SK-N-SH (cell line): Measurements from ENCODE around the gene C17orf67. TPM values are rescaled to one million over a fixed set of nuclear protein-coding genes. Genes with fewer than 3 reads are reported as not detected.

Experiments
- CTCF ChIA-PET: fragments of 300-600, 350-600 bp; formaldehyde crosslinking; extraction: SDS; loops from one replicate; lab custom pipeline; 2021; lab: Yijun Ruan, JAX
- POLR2A ChIA-PET: fragments of 350-600 bp; sonication (Branson Sonifier 250); formaldehyde crosslinking; extraction: SDS; loops from one replicate; lab custom pipeline; 2020; ENCODE audit warnings: antibody characterized with exemption, inconsistent platforms; lab: Yijun Ruan, JAX
- DNase-seq: peaks from one replicate; pipeline ENCODE4 v3.0.0; 2012
- H2AFZ ChIP-seq: fragments of 200-600 bp; sonication (generic); 2 replicates; pipeline ENCODE4 v1.8.1; 2016; ENCODE audit warnings: antibody characterized with exemption, mild to moderate bottlenecking, low read depth
- H3F3A ChIP-seq: fragments of 200-600 bp; sonication (generic); replicated peaks from 2 replicates; pipeline ENCODE3; 2016; ENCODE audit warnings: antibody characterized with exemption, mild to moderate bottlenecking; ENCODE audit not compliant: insufficient read depth
- H3K27ac ChIP-seq, 2 experiments: fragments of 200-500 bp in 1 of 2; fragments of 200-600 bp in 1 of 2; sonication (Bioruptor generic) in 1 of 2; sonication (generic), shearing (Covaris generic) in 1 of 2; 2 replicates each; pipeline versions ENCODE4 v1.5.1 to v1.6.1; 2014 to 2016; ENCODE audit warnings: low read depth in 2 of 2, inconsistent platforms in 1 of 2, low read length in 1 of 2, mild to moderate bottlenecking in 1 of 2, mixed read lengths in 1 of 2
- H3K27me3 ChIP-seq: fragments of 200-600 bp; sonication (generic), shearing (Covaris generic); 2 replicates; pipeline ENCODE4 v1.6.1; 2016; ENCODE audit warnings: mixed run types; ENCODE audit not compliant: insufficient read depth
- H3K36me3 ChIP-seq, 2 experiments: fragments of 200-500 bp in 1 of 2; fragments of 200-600 bp in 1 of 2; sonication (Bioruptor generic) in 1 of 2; sonication (generic) in 1 of 2; replicated peaks in 1 of 2; 2 replicates each; pipeline versions ENCODE3 to v1.5.1; 2014 to 2016; ENCODE audit warnings: low read length in 1 of 2, mild to moderate bottlenecking in 1 of 2; ENCODE audit not compliant: insufficient read depth in 2 of 2, control insufficient read depth in 1 of 2
- H3K4me1 ChIP-seq, 2 experiments: fragments of 200-500 bp in 1 of 2; fragments of 200-600 bp in 1 of 2; sonication (Bioruptor generic) in 1 of 2; sonication (generic), shearing (Covaris generic) in 1 of 2; 2 replicates each; pipeline versions ENCODE4 v1.5.1 to v1.6.1; 2014 to 2016; ENCODE audit warnings: low read depth in 1 of 2, low read length in 1 of 2, mixed run types in 1 of 2; ENCODE audit not compliant: insufficient read depth in 2 of 2, control insufficient read depth in 1 of 2
- H3K4me2 ChIP-seq: fragments of 200-600 bp; sonication (generic), shearing (Covaris generic); 2 replicates; pipeline ENCODE4 v1.6.1; 2017; ENCODE audit warnings: mixed run types
- H3K4me3 ChIP-seq, 2 experiments: fragments of 200-500 bp in 1 of 2; fragments of 200-600 bp in 1 of 2; sonication (Bioruptor generic) in 1 of 2; sonication (generic), shearing (Covaris generic) in 1 of 2; 2 replicates each; pipeline versions ENCODE4 v1.5.1 to v1.8.1; 2014 to 2016; ENCODE audit warnings: low read depth in 2 of 2, inconsistent platforms in 1 of 2, low read length in 1 of 2, mild to moderate bottlenecking in 1 of 2, mixed read lengths in 1 of 2, moderate library complexity in 1 of 2
- H3K79me2 ChIP-seq: fragments of 200-600 bp; sonication (generic); 2 replicates; pipeline ENCODE4 v1.8.1; 2017; ENCODE audit warnings: mild to moderate bottlenecking; ENCODE audit not compliant: insufficient read depth
- H3K9ac ChIP-seq: fragments of 200-600 bp; sonication (generic); 2 replicates; pipeline ENCODE4 v1.6.1; 2017; ENCODE audit warnings: mixed run types
- H3K9me2 ChIP-seq: fragments of 200-600 bp; sonication (generic); 2 replicates; pipeline ENCODE4 v1.6.1; 2017; ENCODE audit warnings: mixed run types
- H3K9me3 ChIP-seq: fragments of 200-600 bp; sonication (generic); 2 replicates; pipeline ENCODE4 v1.6.1; 2017; ENCODE audit warnings: mixed run types, mild to moderate bottlenecking, moderate library complexity
- H4K20me1 ChIP-seq: fragments of 200-600 bp; sonication (generic); 2 replicates; pipeline ENCODE4 v1.6.1; 2017; ENCODE audit warnings: mild to moderate bottlenecking, mixed run types; ENCODE audit not compliant: insufficient read depth
- ELF1 ChIP-seq: IDR thresholded peaks from 2 replicates; pipeline ENCODE4 v1.4.0; 2012
- EZH2phosphoT487 ChIP-seq: fragments of 200-600 bp; sonication (generic); IDR thresholded peaks from 2 replicates; pipeline ENCODE4 v1.6.1; 2017; ENCODE audit warnings: low read depth, mixed run types, mild to moderate bottlenecking, antibody characterized with exemption, moderate library complexity, borderline replicate concordance
- FOSL2 ChIP-seq: IDR thresholded peaks from 2 replicates; pipeline ENCODE4 v1.4.0; 2012; ENCODE audit warnings: low read depth, mild to moderate bottlenecking, moderate library complexity, borderline replicate concordance
- FOXJ3 ChIP-seq: sonication (generic); formaldehyde crosslinking; IDR thresholded peaks from 2 replicates; pipeline ENCODE4 v1.5.1; 2020; ENCODE audit warnings: mild to moderate bottlenecking, missing genetic modification reagents
- JUND ChIP-seq: IDR thresholded peaks from 2 replicates; pipeline ENCODE4 v1.4.0; 2012
- MAX ChIP-seq: IDR thresholded peaks from 2 replicates; pipeline ENCODE4 v1.4.0; 2012; ENCODE audit warnings: low read depth
- MXI1 ChIP-seq: IDR thresholded peaks from 2 replicates; pipeline ENCODE4 v1.6.1; 2012; ENCODE audit warnings: mild to moderate bottlenecking, low read depth, low read length, improper control_type of control experiment
- NRF1 ChIP-seq: IDR thresholded peaks from 2 replicates; pipeline ENCODE4 v1.6.1; 2012; ENCODE audit warnings: low read depth, mild to moderate bottlenecking, low read length
- POLR2AphosphoS5 ChIP-seq: IDR thresholded peaks from 2 replicates; pipeline ENCODE4 v1.6.1; 2012; ENCODE audit warnings: low read depth, low read length
- RCOR1 ChIP-seq: fragments of 150-350 bp; IDR thresholded peaks from 2 replicates; pipeline ENCODE4 v1.6.1; 2017; ENCODE audit warnings: antibody characterized with exemption, low read length
- SIN3A ChIP-seq: IDR thresholded peaks from 2 replicates; pipeline ENCODE4 v1.6.1; 2012; ENCODE audit warnings: low read depth, mild to moderate bottlenecking, low read length, moderate library complexity, borderline replicate concordance
- TAF1 ChIP-seq: IDR thresholded peaks from 2 replicates; pipeline ENCODE4 v1.6.1; 2012; ENCODE audit warnings: low read depth, mild to moderate bottlenecking, low read length, moderate library complexity, borderline replicate concordance
- WGBS: methylation state at CpG from one replicate; pipeline ENCODE4 v1.1.6; 2017; ENCODE audit warnings: low lambda C conversion rate; 5-methylcytosine and 5-hydroxymethylcytosine counted together
- polyA plus RNA-seq, 3 experiments: library from polyadenylated mRNA; depleted of rRNA; stranded (reverse); fragments of >200 nt; gene quantifications; 2 replicates each; pipeline ENCODE4 v1.2.3, GENCODE V29; 2012
- TF ChIP-seq, protein P1 (sequence below): IDR thresholded peaks from 2 replicates; pipeline ENCODE4; 2012

Gene C17orf67
- polyA plus RNA-seq, 1 of the 3 experiments (the other 2 are of a cell fraction): 1.7 TPM

- Histone ChIP-seq H3K4me1 (peaks cover 9 to 21% of the 10 kb centered on the region in 2 experiments; a peak in 3 of 4 replicates), H2AFZ (peak overlapping the region; percentile 85), H3K4me2 (peak overlapping the region; percentile 97), H3F3A (peaks cover 4% of the 10 kb centered on the region), H3K79me2 (peaks cover 44% of the 10 kb centered on the region), H3K27me3 (no peaks in the 10 kb centered on the region), H3K9me2 (no peaks in the 10 kb centered on the region), H3K36me3 (peaks cover 4 to 26% of the 10 kb centered on the region in 2 experiments), H4K20me1 (no peaks in the 10 kb centered on the region)
- POLR2A ChIA-PET: interaction anchor here (1.0 to 2.3 kb wide), 3 partner anchors 79 to 143 kb away, joined by 3 to 8 read pairs (median 4); partner anchors contain the start of genes COIL, SCPEP1 and TRIM25
- WGBS: 40% methylated on average over 49 of the region's 81 CpGs
- peak; percentile 74 for DNase-seq
- TF ChIP-seq MXI1 (peak; percentile 23), JUND (no peak), SIN3A (peak; percentile 48; the same call in 1 of the 2 replicates)
- TF ChIP-seq, all 33 proteins: peak for 2
- Histone ChIP-seq H3K27ac (peak overlapping the region in 1 of 2 experiments; percentile 66; a peak in 1 of 4 replicates), H3K9ac (peak overlapping the region; percentile 81), H3K4me3 (peak overlapping the region; percentile 66 to 74), H3K9me3 (no peaks in the 10 kb centered on the region)
- CTCF ChIA-PET: interaction anchor here (1.2 to 5.5 kb wide), 10 partner anchors 9 to 110 kb away, joined by 3 to 32 read pairs (median 4); no protein-coding TSS in a partner anchor
Observed at GRCh38 chr17:56834380-56835263, 902 bp upstream of the C17orf67 start.

DNA sequence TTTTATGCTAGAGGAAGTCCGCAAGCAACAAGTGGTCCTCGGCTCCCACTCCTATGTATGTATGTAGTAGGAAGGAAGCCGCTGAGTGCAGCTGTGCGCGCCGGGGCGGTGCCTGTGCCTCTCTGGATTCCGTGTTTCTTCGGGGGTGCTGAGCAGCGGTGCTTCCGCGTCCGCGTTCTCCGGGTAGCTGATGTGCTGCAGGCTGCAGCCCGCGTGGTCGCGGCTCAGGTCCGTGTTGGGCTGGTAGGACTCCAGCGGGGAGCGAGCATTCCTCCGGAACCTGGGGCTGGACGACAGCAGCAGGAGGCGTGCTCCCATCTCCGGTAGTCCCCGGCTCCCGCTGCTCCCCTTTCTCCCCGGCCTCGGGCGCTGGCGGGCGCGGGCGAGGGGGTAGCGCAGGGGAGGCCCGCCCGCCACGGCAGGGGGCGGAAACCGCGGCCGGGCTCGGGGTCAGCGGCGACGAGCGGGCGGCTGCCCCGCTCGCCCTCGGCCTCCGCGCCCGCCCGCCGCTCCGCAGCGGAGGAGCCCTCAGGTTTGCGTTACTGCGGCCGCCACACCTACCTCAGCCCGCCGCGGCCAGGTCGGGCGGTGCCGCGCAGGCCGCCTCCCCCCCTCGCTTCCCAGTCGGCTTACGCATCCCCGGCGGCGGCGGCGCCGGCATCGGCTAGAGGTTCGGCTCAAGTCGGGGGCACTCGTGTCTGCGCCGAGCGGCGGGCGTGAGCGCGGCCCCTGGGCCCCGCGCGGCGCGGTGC, 487 bp downstream of the C17orf67 start:
- peaks cover 9 to 21% of the 10 kb centered on the region in 2 experiments; a peak in 3 of 4 replicates for H3K4me1 ChIP-seq
- peak overlapping the region; percentile 73 for H3K9ac ChIP-seq
- WGBS: under 1% methylated on average over 58 of the region's 95 CpGs
- peak overlapping the region; percentile 66 for H3K27ac ChIP-seq
- no peaks in the 10 kb centered on the region for H3K9me3 ChIP-seq
- H3K36me3 ChIP-seq: peaks cover under 1 to 17% of the 10 kb centered on the region in 2 experiments
- no peaks in the 10 kb centered on the region for H3K27me3 ChIP-seq
- no peaks in the 10 kb centered on the region for H4K20me1 ChIP-seq
- H3K79me2 ChIP-seq: peaks cover 51% of the 10 kb centered on the region
- peak overlapping the region; percentile 87 for H2AFZ ChIP-seq
- TF ChIP-seq TAF1: 0 out of 2 replicates have a peak, but pooled peaks have one; percentile 39
- TF ChIP-seq EZH2phosphoT487: no peak
- no peak; the same call in 1 of the 2 replicates for TF ChIP-seq POLR2AphosphoS5
- TF ChIP-seq NRF1: peak; percentile 45
- TF ChIP-seq RCOR1: peak; percentile 38; the same call in 1 of the 2 replicates
- no peak for TF ChIP-seq FOXJ3 (CRISPR knock-in tag)
- TF ChIP-seq FOSL2: no peak
- TF ChIP-seq SIN3A: no peak
- peak; percentile 83 for TF ChIP-seq ELF1
- peak; percentile 67; the same call in 1 of the 2 replicates for TF ChIP-seq MAX
- TF ChIP-seq MXI1: peak; percentile 21
- TF ChIP-seq, protein P1, sequence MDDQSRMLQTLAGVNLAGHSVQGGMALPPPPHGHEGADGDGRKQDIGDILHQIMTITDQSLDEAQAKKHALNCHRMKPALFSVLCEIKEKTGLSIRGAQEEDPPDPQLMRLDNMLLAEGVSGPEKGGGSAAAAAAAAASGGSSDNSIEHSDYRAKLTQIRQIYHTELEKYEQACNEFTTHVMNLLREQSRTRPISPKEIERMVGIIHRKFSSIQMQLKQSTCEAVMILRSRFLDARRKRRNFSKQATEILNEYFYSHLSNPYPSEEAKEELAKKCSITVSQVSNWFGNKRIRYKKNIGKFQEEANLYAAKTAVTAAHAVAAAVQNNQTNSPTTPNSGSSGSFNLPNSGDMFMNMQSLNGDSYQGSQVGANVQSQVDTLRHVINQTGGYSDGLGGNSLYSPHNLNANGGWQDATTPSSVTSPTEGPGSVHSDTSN: no peak
- H3F3A ChIP-seq: peaks cover 4% of the 10 kb centered on the region
- CTCF ChIA-PET: interaction anchor here (0.9 to 5.5 kb wide), 6 partner anchors 13 to 252 kb away, joined by 3 to 32 read pairs (median 3); partner anchors contain the start of gene AKAP1
- H3K4me2 ChIP-seq: peak overlapping the region; percentile 97
- H3K4me3 ChIP-seq: peak overlapping the region; percentile 66 to 74
- peak; percentile 86 for DNase-seq
- no peaks in the 10 kb centered on the region for H3K9me2 ChIP-seq
- POLR2A ChIA-PET: interaction anchor here (1.0 to 2.3 kb wide), 3 partner anchors 81 to 145 kb away, joined by 3 to 8 read pairs (median 4); partner anchors contain the start of genes COIL, SCPEP1 and TRIM25
